GM23338 (cell line): ENCODE results near the gene PSMA3. TPM values are rescaled to one million over a fixed set of nuclear protein-coding genes. Genes with fewer than 3 reads are reported as not detected.

ENCODE experiments used
- ATAC-seq: fragments of 200-7000 bp; cut with Tn5 transposase; 3 replicates; pipeline ENCODE4 v1.9.1; 2020
- DNase-seq: peaks from one replicate; pipeline ENCODE4 v3.0.0-alpha.2; 2015; ENCODE audit warnings: low spot score
- H2AFZ ChIP-seq: fragments of 200-600 bp; sonication (generic); 2 replicates; pipeline ENCODE4 v1.8.0; 2016; ENCODE audit warnings: antibody characterized with exemption, mild to moderate bottlenecking, moderate library complexity
- H3F3A ChIP-seq: fragments of 200-600 bp; sonication (generic); replicated peaks from 2 replicates; pipeline ENCODE4 v1.8.0; 2017; ENCODE audit warnings: antibody characterized with exemption, mixed run types, low read depth
- H3K27ac ChIP-seq: fragments of 200-600 bp; sonication (generic); 2 replicates; pipeline ENCODE4 v1.6.1; 2016; ENCODE audit warnings: low read depth
- H3K27me3 ChIP-seq: fragments of 200-600 bp; sonication (generic); 2 replicates; pipeline ENCODE4 v1.8.0; 2016; ENCODE audit warnings: mild to moderate bottlenecking, mixed run types, moderate library complexity; ENCODE audit not compliant: insufficient read depth
- H3K36me3 ChIP-seq: fragments of 200-600 bp; sonication (generic); 2 replicates; pipeline ENCODE4 v1.8.0; 2016; ENCODE audit warnings: mild to moderate bottlenecking; ENCODE audit not compliant: insufficient read depth
- H3K4me1 ChIP-seq: fragments of 200-600 bp; sonication (generic); 2 replicates; pipeline ENCODE4 v1.8.0; 2016; ENCODE audit warnings: mild to moderate bottlenecking, moderate library complexity; ENCODE audit not compliant: insufficient read depth
- H3K4me2 ChIP-seq: fragments of 200-600 bp; sonication (generic); 2 replicates; pipeline ENCODE4 v1.7.1; 2017; ENCODE audit warnings: mixed run types
- H3K4me3 ChIP-seq: fragments of 200-600 bp; sonication (generic); 2 replicates; pipeline ENCODE4 v1.6.1; 2016; ENCODE audit warnings: mixed run types
- H3K79me2 ChIP-seq: fragments of 200-600 bp; sonication (generic); replicated peaks from 2 replicates; pipeline ENCODE4 v1.8.0; 2017; ENCODE audit warnings: mild to moderate bottlenecking; ENCODE audit not compliant: insufficient read depth
- H3K9me2 ChIP-seq: fragments of 200-600 bp; sonication (generic); 2 replicates; pipeline ENCODE4 v1.8.0; 2017; ENCODE audit not compliant: insufficient read depth
- H4K20me1 ChIP-seq: fragments of 200-600 bp; sonication (generic); replicated peaks from 2 replicates; pipeline ENCODE4 v1.8.0; 2017; ENCODE audit warnings: mild to moderate bottlenecking; ENCODE audit not compliant: insufficient read depth
- H3K27ac Mint-ChIP-seq: 2 replicates; pipeline ENCODE4 v1.8.0; 2020; ENCODE audit warnings: inconsistent platforms, mild to moderate bottlenecking, moderate library complexity, mixed read lengths
- H3K27me3 Mint-ChIP-seq: 3 replicates; pipeline ENCODE4 v1.8.0; 2022; ENCODE audit warnings: low read depth, mild to moderate bottlenecking, moderate library complexity, mixed read lengths, inconsistent platforms; ENCODE audit not compliant: insufficient read depth, poor library complexity
- H3K36me3 Mint-ChIP-seq: 3 replicates; pipeline ENCODE4 v1.8.0; 2021; ENCODE audit warnings: low read depth, mild to moderate bottlenecking, inconsistent platforms, moderate library complexity, mixed read lengths
- H3K4me1 Mint-ChIP-seq: 3 replicates; pipeline ENCODE4 v1.8.0; 2020; ENCODE audit warnings: mild to moderate bottlenecking, inconsistent platforms, mixed read lengths
- H3K4me3 Mint-ChIP-seq: 3 replicates; pipeline ENCODE4 v1.8.0; 2021; ENCODE audit warnings: moderate library complexity, mild to moderate bottlenecking, inconsistent platforms, mixed read lengths
- H3K9me3 Mint-ChIP-seq: 3 replicates; pipeline ENCODE4 v1.8.0; 2020; ENCODE audit warnings: moderate library complexity, mild to moderate bottlenecking, inconsistent platforms, mixed read lengths
- CREB1 ChIP-seq: fragments of 250-450 bp; sonication (Bioruptor Pico); IDR thresholded peaks from 2 replicates; pipeline ENCODE4 v1.5.0; 2020; ENCODE audit warnings: low read depth, mild to moderate bottlenecking, moderate library complexity
- CTCF ChIP-seq, 2 experiments: fragments of 200-600 bp in 1 of 2; sonication (generic) in 1 of 2; conservative IDR thresholded peaks; 2 replicates each; pipeline versions ENCODE4 v1.5.1 to v1.6.1; 2016 to 2017; ENCODE audit warnings: antibody characterized with exemption in 2 of 2, low read depth in 2 of 2, mild to moderate bottlenecking in 2 of 2, moderate library complexity in 1 of 2
- ETS1 ChIP-seq: IDR thresholded peaks from 2 replicates; pipeline ENCODE4 v1.6.1; 2016; ENCODE audit warnings: antibody characterized with exemption
- EZH2 ChIP-seq: fragments of 200-600 bp; sonication (generic); IDR thresholded peaks from one replicate; pipeline ENCODE4 v1.8.0; 2017; ENCODE audit warnings: antibody characterized with exemption, mild to moderate bottlenecking, low read depth; ENCODE audit not compliant: unreplicated experiment
- EZH2phosphoT487 ChIP-seq: fragments of 200-600 bp; sonication (generic); IDR thresholded peaks from one replicate; pipeline ENCODE4 v1.8.1; 2018; ENCODE audit warnings: antibody characterized with exemption; ENCODE audit not compliant: unreplicated experiment
- JUNB ChIP-seq: IDR thresholded peaks from one replicate; pipeline ENCODE4 v1.6.1; 2016; ENCODE audit warnings: antibody characterized with exemption; ENCODE audit not compliant: unreplicated experiment
- NANOG ChIP-seq: IDR thresholded peaks from 2 replicates; pipeline ENCODE4 v1.6.1; 2016; ENCODE audit warnings: antibody characterized with exemption, borderline replicate concordance
- POLR2AphosphoS5 ChIP-seq: IDR thresholded peaks from 2 replicates; pipeline ENCODE4 v1.6.1; 2016; ENCODE audit warnings: antibody characterized with exemption, low read depth
- STAT1 ChIP-seq: IDR thresholded peaks from one replicate; pipeline ENCODE4 v1.6.1; 2016; ENCODE audit warnings: antibody characterized with exemption; ENCODE audit not compliant: unreplicated experiment
- ZNF114 ChIP-seq: fragments of 250-450 bp; sonication (Bioruptor Pico); IDR thresholded peaks from 2 replicates; pipeline ENCODE4 v1.5.0; 2020; ENCODE audit warnings: mild to moderate bottlenecking, moderate library complexity
- ZNF331 ChIP-seq: fragments of 250-450 bp; sonication (Bioruptor Pico); IDR thresholded peaks from 2 replicates; pipeline ENCODE4 v1.5.0; 2020; ENCODE audit warnings: low read depth, mild to moderate bottlenecking, moderate library complexity
- polyA plus RNA-seq: library from polyadenylated mRNA; unstranded; fragments of >200 nt; fragmentation: Nextera tagmentation; extraction: Ambion mirVana; gene quantifications from 2 replicates; pipeline ENCODE4 v1.2.1, GENCODE V29; 2016
- total RNA-seq: library from RNA; depleted of rRNA; stranded (reverse); fragments of >200 nt; shearing (Covaris generic); gene quantifications from 2 replicates; pipeline ENCODE4 v1.2.3, GENCODE V29; 2014
- TF ChIP-seq, protein P1 (sequence below): IDR thresholded peaks from one replicate; pipeline ENCODE4 v1.6.1; 2018; ENCODE audit warnings: antibody characterized with exemption; ENCODE audit not compliant: unreplicated experiment
- TF ChIP-seq, protein P2 (sequence below): fragments of 250-450 bp; sonication (Bioruptor Pico); IDR thresholded peaks from 2 replicates; pipeline ENCODE4 v1.5.0; 2020; ENCODE audit warnings: mild to moderate bottlenecking, moderate library complexity

PSMA3 gene
- total and polyA plus RNA-seq, 2 experiments from 2014 or later, result 184 to 677 TPM

DNA sequence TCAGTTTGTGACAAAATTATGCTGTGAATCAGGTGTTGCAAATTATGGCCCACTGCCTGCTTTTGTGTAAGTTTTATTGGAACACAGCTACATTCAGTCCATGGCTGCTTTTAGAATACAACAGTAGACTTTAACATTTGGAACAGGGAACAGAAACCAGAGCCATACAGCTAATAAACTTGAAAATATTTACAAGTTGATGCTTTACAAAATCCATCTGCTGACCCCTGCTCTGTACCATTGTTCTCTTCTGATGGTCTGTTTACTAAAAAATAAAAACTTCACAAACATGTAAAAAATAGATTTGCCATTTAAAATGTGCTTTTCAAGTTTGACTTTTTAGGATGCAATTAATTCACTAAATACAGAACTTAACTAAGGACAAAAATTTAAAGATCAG lies 20.8 kb downstream of the PSMA3 start:
- no peaks in the 10 kb centered on the region for H3K4me1 Mint-ChIP-seq
- peaks cover 28% of the 10 kb centered on the region for H4K20me1 ChIP-seq
- no peak for TF ChIP-seq NANOG
- TF ChIP-seq EZH2, result no peak
- TF ChIP-seq CREB1, result no peak
- no peak for TF ChIP-seq CTCF (conservative IDR thresholded peaks at IDR 0.05; ENCODE audit: low read depth in 2 of 2)
- no peak for TF ChIP-seq ETS1
- TF ChIP-seq POLR2AphosphoS5, result no peak
- no peak for TF ChIP-seq STAT1
- no peak for TF ChIP-seq ZNF114
- TF ChIP-seq, protein P1, sequence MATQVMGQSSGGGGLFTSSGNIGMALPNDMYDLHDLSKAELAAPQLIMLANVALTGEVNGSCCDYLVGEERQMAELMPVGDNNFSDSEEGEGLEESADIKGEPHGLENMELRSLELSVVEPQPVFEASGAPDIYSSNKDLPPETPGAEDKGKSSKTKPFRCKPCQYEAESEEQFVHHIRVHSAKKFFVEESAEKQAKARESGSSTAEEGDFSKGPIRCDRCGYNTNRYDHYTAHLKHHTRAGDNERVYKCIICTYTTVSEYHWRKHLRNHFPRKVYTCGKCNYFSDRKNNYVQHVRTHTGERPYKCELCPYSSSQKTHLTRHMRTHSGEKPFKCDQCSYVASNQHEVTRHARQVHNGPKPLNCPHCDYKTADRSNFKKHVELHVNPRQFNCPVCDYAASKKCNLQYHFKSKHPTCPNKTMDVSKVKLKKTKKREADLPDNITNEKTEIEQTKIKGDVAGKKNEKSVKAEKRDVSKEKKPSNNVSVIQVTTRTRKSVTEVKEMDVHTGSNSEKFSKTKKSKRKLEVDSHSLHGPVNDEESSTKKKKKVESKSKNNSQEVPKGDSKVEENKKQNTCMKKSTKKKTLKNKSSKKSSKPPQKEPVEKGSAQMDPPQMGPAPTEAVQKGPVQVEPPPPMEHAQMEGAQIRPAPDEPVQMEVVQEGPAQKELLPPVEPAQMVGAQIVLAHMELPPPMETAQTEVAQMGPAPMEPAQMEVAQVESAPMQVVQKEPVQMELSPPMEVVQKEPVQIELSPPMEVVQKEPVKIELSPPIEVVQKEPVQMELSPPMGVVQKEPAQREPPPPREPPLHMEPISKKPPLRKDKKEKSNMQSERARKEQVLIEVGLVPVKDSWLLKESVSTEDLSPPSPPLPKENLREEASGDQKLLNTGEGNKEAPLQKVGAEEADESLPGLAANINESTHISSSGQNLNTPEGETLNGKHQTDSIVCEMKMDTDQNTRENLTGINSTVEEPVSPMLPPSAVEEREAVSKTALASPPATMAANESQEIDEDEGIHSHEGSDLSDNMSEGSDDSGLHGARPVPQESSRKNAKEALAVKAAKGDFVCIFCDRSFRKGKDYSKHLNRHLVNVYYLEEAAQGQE, result no peak
- TF ChIP-seq EZH2phosphoT487, result no peak
- TF ChIP-seq, protein P2, sequence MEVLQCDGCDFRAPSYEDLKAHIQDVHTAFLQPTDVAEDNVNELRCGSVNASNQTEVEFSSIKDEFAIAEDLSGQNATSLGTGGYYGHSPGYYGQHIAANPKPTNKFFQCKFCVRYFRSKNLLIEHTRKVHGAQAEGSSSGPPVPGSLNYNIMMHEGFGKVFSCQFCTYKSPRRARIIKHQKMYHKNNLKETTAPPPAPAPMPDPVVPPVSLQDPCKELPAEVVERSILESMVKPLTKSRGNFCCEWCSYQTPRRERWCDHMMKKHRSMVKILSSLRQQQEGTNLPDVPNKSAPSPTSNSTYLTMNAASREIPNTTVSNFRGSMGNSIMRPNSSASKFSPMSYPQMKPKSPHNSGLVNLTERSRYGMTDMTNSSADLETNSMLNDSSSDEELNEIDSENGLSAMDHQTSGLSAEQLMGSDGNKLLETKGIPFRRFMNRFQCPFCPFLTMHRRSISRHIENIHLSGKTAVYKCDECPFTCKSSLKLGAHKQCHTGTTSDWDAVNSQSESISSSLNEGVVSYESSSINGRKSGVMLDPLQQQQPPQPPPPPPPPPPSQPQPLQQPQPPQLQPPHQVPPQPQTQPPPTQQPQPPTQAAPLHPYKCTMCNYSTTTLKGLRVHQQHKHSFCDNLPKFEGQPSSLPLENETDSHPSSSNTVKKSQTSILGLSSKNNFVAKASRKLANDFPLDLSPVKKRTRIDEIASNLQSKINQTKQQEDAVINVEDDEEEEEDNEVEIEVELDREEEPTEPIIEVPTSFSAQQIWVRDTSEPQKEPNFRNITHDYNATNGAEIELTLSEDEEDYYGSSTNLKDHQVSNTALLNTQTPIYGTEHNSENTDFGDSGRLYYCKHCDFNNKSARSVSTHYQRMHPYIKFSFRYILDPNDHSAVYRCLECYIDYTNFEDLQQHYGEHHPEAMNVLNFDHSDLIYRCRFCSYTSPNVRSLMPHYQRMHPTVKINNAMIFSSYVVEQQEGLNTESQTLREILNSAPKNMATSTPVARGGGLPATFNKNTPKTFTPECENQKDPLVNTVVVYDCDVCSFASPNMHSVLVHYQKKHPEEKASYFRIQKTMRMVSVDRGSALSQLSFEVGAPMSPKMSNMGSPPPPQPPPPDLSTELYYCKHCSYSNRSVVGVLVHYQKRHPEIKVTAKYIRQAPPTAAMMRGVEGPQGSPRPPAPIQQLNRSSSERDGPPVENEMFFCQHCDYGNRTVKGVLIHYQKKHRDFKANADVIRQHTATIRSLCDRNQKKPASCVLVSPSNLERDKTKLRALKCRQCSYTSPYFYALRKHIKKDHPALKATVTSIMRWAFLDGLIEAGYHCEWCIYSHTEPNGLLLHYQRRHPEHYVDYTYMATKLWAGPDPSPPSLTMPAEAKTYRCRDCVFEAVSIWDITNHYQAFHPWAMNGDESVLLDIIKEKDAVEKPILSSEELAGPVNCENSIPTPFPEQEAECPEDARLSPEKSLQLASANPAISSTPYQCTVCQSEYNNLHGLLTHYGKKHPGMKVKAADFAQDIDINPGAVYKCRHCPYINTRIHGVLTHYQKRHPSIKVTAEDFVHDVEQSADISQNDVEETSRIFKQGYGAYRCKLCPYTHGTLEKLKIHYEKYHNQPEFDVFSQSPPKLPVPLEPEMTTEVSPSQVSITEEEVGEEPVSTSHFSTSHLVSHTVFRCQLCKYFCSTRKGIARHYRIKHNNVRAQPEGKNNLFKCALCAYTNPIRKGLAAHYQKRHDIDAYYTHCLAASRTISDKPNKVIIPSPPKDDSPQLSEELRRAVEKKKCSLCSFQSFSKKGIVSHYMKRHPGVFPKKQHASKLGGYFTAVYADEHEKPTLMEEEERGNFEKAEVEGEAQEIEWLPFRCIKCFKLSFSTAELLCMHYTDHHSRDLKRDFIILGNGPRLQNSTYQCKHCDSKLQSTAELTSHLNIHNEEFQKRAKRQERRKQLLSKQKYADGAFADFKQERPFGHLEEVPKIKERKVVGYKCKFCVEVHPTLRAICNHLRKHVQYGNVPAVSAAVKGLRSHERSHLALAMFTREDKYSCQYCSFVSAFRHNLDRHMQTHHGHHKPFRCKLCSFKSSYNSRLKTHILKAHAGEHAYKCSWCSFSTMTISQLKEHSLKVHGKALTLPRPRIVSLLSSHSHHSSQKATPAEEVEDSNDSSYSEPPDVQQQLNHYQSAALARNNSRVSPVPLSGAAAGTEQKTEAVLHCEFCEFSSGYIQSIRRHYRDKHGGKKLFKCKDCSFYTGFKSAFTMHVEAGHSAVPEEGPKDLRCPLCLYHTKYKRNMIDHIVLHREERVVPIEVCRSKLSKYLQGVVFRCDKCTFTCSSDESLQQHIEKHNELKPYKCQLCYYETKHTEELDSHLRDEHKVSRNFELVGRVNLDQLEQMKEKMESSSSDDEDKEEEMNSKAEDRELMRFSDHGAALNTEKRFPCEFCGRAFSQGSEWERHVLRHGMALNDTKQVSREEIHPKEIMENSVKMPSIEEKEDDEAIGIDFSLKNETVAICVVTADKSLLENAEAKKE, result no peak
- no peak for TF ChIP-seq JUNB
- no peak for TF ChIP-seq ZNF331 (CRISPR knock-in tag)
- H3F3A ChIP-seq, result peaks cover 21% of the 10 kb centered on the region; the same call in 1 of the 2 replicates
- peaks cover 3% of the 10 kb centered on the region for H3K27me3 Mint-ChIP-seq
- DNase-seq, result no peak
- no peak for ATAC-seq
- H3K27ac Mint-ChIP-seq, result no peak overlapping the region
- no peak overlapping the region for H3K4me3 Mint-ChIP-seq
- no peaks in the 10 kb centered on the region for H3K9me3 Mint-ChIP-seq
- no peak overlapping the region for H3K4me2 ChIP-seq
- peaks cover 69% of the 10 kb centered on the region for H3K36me3 ChIP-seq
- H3K79me2 ChIP-seq, result no peaks in the 10 kb centered on the region; the same call in none of the 2 replicates
- no peaks in the 10 kb centered on the region for H3K4me1 ChIP-seq
- H2AFZ ChIP-seq, result no peak overlapping the region
- no peaks in the 10 kb centered on the region for H3K27me3 ChIP-seq
- H3K27ac ChIP-seq, result no peak overlapping the region
- no peaks in the 10 kb centered on the region for H3K9me2 ChIP-seq
- no peak overlapping the region for H3K4me3 ChIP-seq
- H3K36me3 Mint-ChIP-seq, result peaks cover 89% of the 10 kb centered on the region
